GM12872 (cell line): ENCODE measurements around the gene FAM107B.
A peak's percentile ranks its signal among the peaks of the same experiment; 100 is the strongest.

Experiments
- CTCF ChIP-seq: IDR thresholded peaks from 3 replicates; pipeline ENCODE4 v1.5.1; 2011; ENCODE audit warnings: low read depth, mild to moderate bottlenecking, low read length, moderate library complexity; ENCODE audit not compliant: insufficient read depth

The FAM107B gene

GRCh38 chr10:14774797-14775196 is at the start of gene FAM107B:
Gene FAM107B (minus strand): TSS chr10:14774897. CDS start chr10:14774663, 234 bp downstream.
- no peak for TF ChIP-seq CTCF

- no peak for TF ChIP-seq CTCF
These were observed 49.3 kb upstream of the FAM107B start for GRCh38 chr10:14823966-14824365.

- peak; percentile 67 for TF ChIP-seq CTCF
These were observed 48.4 kb upstream of the FAM107B start for GRCh38 chr10:14822879-14823755.

GRCh38 chr10:14821635-14822375 is 47.1 kb upstream of the FAM107B start:
- TF ChIP-seq CTCF = no peak

GRCh38 chr10:14820775-14821154 is 46.1 kb upstream of the FAM107B start:
- no peak for TF ChIP-seq CTCF

- TF ChIP-seq CTCF = no peak
These were observed 45.5 kb upstream of the FAM107B start for GRCh38 chr10:14820010-14820774.

GRCh38 chr10:14815681-14816080 is 41.0 kb upstream of the FAM107B start:
- TF ChIP-seq CTCF = no peak
